HepG2 (cell line): ENCODE results near the gene SIRT5. TPM values are rescaled to one million over a fixed set of nuclear protein-coding genes. Genes with fewer than 3 reads are reported as not detected.

Source experiments
- ARNT2 ChIP-seq: sonication (generic); formaldehyde crosslinking; IDR thresholded peaks from 2 replicates; pipeline ENCODE4 v1.8.0; 2022; ENCODE audit warnings: mild to moderate bottlenecking, low read depth, missing genetic modification reagents, moderate library complexity
- FOXP1 ChIP-seq, 2 experiments: fragments of 450-650 bp in 1 of 2; IDR thresholded peaks; 2 replicates each; pipeline ENCODE4 v1.6.1; 2017 to 2018; ENCODE audit warnings: antibody characterized with exemption in 1 of 2
- PAX8 ChIP-seq: sonication (generic); formaldehyde crosslinking; IDR thresholded peaks from 2 replicates; pipeline ENCODE4 v1.8.0; 2022; ENCODE audit warnings: mild to moderate bottlenecking, missing genetic modification reagents, borderline replicate concordance
- SKI ChIP-seq: fragments of 450-650 bp; IDR thresholded peaks from one replicate; pipeline ENCODE4 v1.6.1; 2018; ENCODE audit warnings: mild to moderate bottlenecking; ENCODE audit not compliant: partially characterized antibody
- SP140L ChIP-seq: sonication (generic); formaldehyde crosslinking; IDR thresholded peaks from 2 replicates; pipeline ENCODE4 v1.4.0; 2020; ENCODE audit warnings: missing genetic modification reagents, borderline replicate concordance
- TMF1 ChIP-seq: sonication (generic); formaldehyde crosslinking; IDR thresholded peaks from 2 replicates; pipeline ENCODE4 v1.8.1; 2022; ENCODE audit warnings: low read depth, missing genetic modification reagents
- ZBTB3 ChIP-seq: sonication (generic); formaldehyde crosslinking; IDR thresholded peaks from 2 replicates; pipeline ENCODE4 v1.4.0; 2020; ENCODE audit warnings: low read depth, mild to moderate bottlenecking, moderate library complexity, missing genetic modification reagents, borderline replicate concordance
- polyA plus RNA-seq, 8 experiments: library from polyadenylated mRNA; depleted of rRNA in 3 of 8; stranded (reverse) in 7 of 8; unstranded in 1 of 8; fragments of >200 nt; fragmentation: Illumina TruSeq in 4 of 8; extraction: Trizol in 4 of 8; gene quantifications; 2 replicates each; pipeline versions ENCODE4 v1.2.1 to v1.2.3, GENCODE V29; 2011 to 2016; ENCODE audit warnings: low read depth in 4 of 8, missing spikeins in 1 of 8, mixed read lengths in 1 of 8; ENCODE audit not compliant: insufficient read depth in 1 of 8
- total RNA-seq, 5 experiments: library from RNA; depleted of rRNA; stranded (reverse); fragments of >200 nt; fragmentation: Illumina TruSeq; extraction: Trizol; gene quantifications; 2 replicates each; pipeline ENCODE4 v1.2.3, GENCODE V29; 2016; ENCODE audit warnings: low read depth in 1 of 5
- TF ChIP-seq, protein P1 (sequence below): sonication (generic); formaldehyde crosslinking; IDR thresholded peaks from 2 replicates; pipeline ENCODE4 v1.4.0; 2020; ENCODE audit warnings: missing genetic modification reagents
- TF ChIP-seq, protein P2 (sequence below): IDR thresholded peaks from 2 replicates; pipeline ENCODE4 v1.6.1; 2016; ENCODE audit warnings: missing compliant biosample characterization, missing genetic modification reagents, borderline replicate concordance

The SIRT5 gene
- total and polyA plus RNA-seq, 2 of the 13 experiments (the other 11 are each of a cell fraction or from before 2014, with no cell fraction given), result 14.1 to 16.6 TPM

DNA sequence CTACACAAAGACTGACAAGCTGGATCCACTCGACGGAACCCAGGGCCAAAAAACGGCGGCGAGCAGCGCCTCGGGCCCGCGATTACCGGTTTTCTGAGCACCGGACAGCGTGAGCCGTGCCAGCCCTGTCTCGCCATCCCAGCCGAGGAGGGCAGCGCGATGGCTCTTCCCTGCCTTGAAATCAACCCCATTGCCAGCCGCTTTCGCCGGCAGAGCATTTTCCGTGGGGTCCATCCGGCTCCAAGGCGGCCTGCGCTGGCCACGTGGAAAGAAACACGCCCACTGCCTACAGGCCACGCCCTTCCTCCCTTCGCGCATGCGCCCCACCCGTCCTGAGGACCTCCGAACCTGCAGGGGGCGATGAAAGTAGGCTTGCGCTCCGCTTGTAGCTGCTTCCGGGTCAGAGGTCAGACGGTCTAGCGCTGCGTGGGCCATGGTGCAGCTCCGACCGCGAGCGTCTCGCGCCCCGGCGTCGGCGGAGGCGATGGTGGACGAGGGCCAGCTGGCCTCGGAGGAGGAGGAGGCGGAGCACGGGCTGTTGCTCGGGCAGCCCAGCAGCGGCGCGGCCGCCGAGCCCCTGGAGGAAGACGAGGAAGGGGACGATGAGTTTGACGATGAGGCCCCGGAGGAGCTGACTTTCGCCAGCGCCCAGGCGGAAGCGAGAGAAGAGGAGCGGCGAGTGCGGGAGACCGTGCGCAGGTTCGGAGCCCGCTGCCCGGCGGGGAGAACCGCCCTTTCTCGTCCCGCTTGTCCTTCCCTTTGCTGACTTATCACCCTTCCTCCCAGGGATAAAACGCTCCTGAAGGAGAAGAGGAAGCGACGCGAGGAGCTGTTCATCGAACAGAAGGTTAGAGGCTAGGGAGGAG is 40.8 kb downstream of the SIRT5 start, which contains the start of gene NOL7 (continued):
- TF ChIP-seq SKI (peak; percentile 85), PAX8 (CRISPR knock-in tag) (peak; percentile 83; the same call in 1 of the 2 replicates), FOXP1 (IDR thresholded peaks at IDR 0.05) (no peak), FOXP1 (CRISPR knock-in tag; IDR thresholded peaks at IDR 0.05) (no peak), TMF1 (CRISPR knock-in tag) (peak; percentile 94), ARNT2 (CRISPR knock-in tag) (peak; percentile 96), ZBTB3 (CRISPR knock-in tag) (peak; percentile 26; the same call in 1 of the 2 replicates), SP140L (CRISPR knock-in tag) (no peak; the same call in 1 of the 2 replicates)
- TF ChIP-seq, protein P1, sequence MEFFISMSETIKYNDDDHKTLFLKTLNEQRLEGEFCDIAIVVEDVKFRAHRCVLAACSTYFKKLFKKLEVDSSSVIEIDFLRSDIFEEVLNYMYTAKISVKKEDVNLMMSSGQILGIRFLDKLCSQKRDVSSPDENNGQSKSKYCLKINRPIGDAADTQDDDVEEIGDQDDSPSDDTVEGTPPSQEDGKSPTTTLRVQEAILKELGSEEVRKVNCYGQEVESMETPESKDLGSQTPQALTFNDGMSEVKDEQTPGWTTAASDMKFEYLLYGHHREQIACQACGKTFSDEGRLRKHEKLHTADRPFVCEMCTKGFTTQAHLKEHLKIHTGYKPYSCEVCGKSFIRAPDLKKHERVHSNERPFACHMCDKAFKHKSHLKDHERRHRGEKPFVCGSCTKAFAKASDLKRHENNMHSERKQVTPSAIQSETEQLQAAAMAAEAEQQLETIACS (CRISPR knock-in tag), result no peak
- TF ChIP-seq, protein P2, sequence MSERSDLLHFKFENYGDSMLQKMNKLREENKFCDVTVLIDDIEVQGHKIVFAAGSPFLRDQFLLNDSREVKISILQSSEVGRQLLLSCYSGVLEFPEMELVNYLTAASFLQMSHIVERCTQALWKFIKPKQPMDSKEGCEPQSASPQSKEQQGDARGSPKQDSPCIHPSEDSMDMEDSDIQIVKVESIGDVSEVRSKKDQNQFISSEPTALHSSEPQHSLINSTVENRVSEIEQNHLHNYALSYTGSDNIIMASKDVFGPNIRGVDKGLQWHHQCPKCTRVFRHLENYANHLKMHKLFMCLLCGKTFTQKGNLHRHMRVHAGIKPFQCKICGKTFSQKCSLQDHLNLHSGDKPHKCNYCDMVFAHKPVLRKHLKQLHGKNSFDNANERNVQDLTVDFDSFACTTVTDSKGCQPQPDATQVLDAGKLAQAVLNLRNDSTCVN (CRISPR knock-in tag), result peak; percentile 81; the same call in 1 of the 2 replicates
